ENCODE measurements around the gene INVS. TPM values are rescaled to one million over a fixed set of nuclear protein-coding genes. Genes with fewer than 3 reads are reported as not detected.
A peak's percentile ranks its signal among the peaks of the same experiment; 100 is the strongest.

INVS gene
- total RNA-seq, 2 experiments from 2014 or later, result 10.5 to 12.1 TPM

DNA sequence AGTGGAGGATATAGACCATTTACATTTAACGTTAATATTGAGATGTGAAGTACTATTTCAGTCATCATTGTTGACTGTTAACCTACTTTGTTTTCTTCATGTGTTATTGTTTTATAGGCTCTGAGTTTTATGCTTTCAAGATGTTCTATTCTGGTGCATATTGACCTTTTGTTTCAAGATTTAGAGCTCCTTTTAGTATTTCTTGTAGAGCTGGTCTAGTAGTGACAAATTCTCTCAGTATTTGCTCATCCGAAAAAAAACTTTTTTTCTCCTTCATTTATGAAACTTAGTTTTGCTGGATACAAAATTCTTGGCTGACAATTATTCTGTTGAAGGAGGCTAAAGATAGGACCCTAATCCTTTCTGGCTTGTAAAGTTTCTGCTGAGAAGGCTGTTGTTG lies 91.3 kb downstream of the INVS start:
- POLR2A ChIA-PET, result no interaction called here
- H3K4me3 Mint-ChIP-seq, result no peak overlapping the region
- H3K4me1 Mint-ChIP-seq (ENCODE audit: low read depth), result no peaks in the 10 kb centered on the region
- no peak for DNase-seq
- intact Hi-C loops (cut with micrococcal nuclease), result no loop called here
- peaks cover 57% of the 10 kb centered on the region for H3K36me3 Mint-ChIP-seq
- no peaks in the 10 kb centered on the region for H3K27me3 Mint-ChIP-seq
- H3K27ac Mint-ChIP-seq, result no peak overlapping the region
- peaks cover 58% of the 10 kb centered on the region for H3K9me3 Mint-ChIP-seq
- CTCF ChIA-PET, result no interaction called here

DNA sequence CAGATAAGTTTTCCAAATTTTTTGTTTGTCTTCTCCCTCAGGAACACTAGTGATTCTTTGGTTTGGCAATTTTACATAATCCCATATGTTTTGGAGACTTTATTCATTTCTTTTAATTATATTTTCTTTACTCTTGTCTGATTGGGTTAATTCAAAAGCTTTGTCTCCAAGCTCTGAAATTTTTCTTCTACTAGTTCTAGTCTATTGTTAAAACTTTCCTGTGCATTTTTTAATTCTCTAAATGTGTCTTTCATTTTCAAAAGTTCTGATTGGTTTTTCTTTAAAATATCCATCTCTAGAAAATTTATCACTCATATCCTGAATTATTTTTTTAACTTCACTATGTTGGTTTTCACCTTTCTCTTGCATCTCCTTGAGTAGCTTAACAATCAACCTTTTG lies 92.2 kb downstream of the INVS start:
- Mint-ChIP-seq H3K9me3 (peaks cover 52% of the 10 kb centered on the region), H3K36me3 (peaks cover 54% of the 10 kb centered on the region), H3K4me1 (ENCODE audit: low read depth) (no peaks in the 10 kb centered on the region), H3K27me3 (no peaks in the 10 kb centered on the region), H3K4me3 (no peak overlapping the region), H3K27ac (no peak overlapping the region)
- intact Hi-C loops (cut with micrococcal nuclease), result no loop called here
- no peak for DNase-seq
- CTCF ChIA-PET, result no interaction called here
- POLR2A ChIA-PET, result no interaction called here

DNA sequence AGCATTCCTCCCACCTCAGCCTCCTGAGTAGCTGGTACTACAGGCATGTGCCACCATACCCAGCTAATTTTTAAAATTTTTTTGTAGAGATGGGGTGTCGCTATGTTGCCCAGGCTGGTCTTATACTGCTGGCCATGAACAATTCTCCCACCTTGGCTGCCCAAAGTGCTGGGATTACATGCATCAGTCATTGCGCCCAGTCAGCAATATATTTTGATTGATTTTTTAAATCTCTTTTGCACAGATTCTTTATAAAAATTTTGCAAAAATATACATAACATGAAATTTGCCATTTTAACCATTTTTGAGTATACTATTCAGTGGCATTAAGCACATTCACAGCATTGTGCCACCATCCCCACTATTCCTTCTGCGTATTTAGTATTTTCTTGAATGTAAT lies 94.0 kb downstream of the INVS start:
- DNase-seq, result no peak
- intact Hi-C loops (cut with micrococcal nuclease), result no loop called here
- Mint-ChIP-seq H3K27ac (no peak overlapping the region), H3K4me3 (no peak overlapping the region), H3K36me3 (peaks cover 44% of the 10 kb centered on the region), H3K4me1 (ENCODE audit: low read depth) (no peaks in the 10 kb centered on the region), H3K27me3 (no peaks in the 10 kb centered on the region), H3K9me3 (peaks cover 38% of the 10 kb centered on the region)
- POLR2A ChIA-PET, result no interaction called here
- CTCF ChIA-PET, result no interaction called here

DNA sequence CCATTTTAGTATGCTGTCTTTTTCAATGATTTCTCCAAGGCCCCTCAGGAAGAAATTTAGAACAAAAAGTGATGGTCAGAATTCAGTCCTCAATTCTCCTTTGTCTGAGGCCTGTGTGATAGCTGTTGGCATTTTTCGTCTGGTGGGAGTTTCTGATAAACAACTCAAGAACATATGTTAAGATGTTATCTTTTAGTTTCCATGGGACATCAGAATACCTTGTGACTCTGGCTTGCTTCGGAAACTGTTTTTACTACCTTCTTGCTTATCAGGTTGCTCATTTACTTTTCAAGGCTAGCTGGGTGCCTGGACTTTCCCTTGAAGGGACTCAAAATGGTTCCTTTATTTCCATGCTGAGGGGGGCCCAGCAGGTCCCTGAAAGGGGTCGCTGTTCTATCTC lies 97.2 kb downstream of the INVS start:
- POLR2A ChIA-PET, result no interaction called here
- Mint-ChIP-seq H3K4me1 (ENCODE audit: low read depth) (no peaks in the 10 kb centered on the region), H3K4me3 (no peak overlapping the region), H3K36me3 (peaks cover 27% of the 10 kb centered on the region), H3K27me3 (no peaks in the 10 kb centered on the region), H3K27ac (no peak overlapping the region), H3K9me3 (peaks cover 9% of the 10 kb centered on the region)
- intact Hi-C loops (cut with micrococcal nuclease), result no loop called here
- CTCF ChIA-PET, result no interaction called here
- DNase-seq, result no peak

DNA sequence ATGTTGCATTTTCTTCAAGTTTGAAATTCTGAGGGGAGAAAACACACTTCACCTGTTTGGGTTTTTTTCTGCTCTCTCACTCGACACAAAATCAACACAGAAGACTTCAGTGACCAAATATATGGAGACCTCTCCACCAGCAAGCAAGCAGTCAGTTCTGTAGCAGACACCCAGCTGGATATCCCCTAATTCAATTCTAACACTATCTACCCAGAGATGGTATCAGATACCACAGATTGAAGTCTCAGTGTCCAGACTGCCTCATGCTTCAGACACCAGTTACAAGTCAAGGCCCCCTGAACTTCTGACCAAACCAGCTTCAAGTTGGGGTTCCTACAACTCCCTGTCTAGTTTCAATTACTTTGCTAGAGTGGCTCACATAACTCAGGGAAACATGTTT lies 97.8 kb downstream of the INVS start:
- ChIA-PET CTCF (no interaction called here), POLR2A (no interaction called here)

DNA sequence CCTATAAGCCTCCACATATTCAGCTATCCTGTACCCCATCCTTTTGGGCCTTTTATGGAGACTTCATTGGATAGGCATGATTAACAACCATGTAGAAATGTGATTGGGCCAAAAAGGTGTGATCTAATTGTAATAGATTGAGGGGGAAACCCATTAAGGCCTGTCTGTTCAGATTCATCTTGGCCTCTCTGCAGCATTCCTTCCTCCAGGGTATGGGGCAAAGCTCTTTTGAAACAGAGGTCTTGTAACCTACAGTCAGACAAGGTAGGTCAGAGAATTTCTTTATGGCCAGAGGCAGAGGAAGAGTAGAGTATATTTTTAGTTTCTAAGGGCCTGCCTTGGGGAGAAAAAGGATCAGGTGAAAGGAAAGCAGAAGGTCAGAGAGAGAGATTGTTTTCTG lies 98.5 kb downstream of the INVS start:
- intact Hi-C loops (cut with micrococcal nuclease), result no loop called here

More for the DNA sequence above, 97.8 kb downstream of the INVS start:
- H3K4me1 Mint-ChIP-seq (ENCODE audit: low read depth), result no peaks in the 10 kb centered on the region
- H3K27ac Mint-ChIP-seq, result no peak overlapping the region
- no peaks in the 10 kb centered on the region for H3K27me3 Mint-ChIP-seq
- intact Hi-C loops (cut with micrococcal nuclease), result no loop called here
- H3K9me3 Mint-ChIP-seq, result peaks cover 3% of the 10 kb centered on the region
- H3K4me3 Mint-ChIP-seq, result no peak overlapping the region
- no peak for DNase-seq
- H3K36me3 Mint-ChIP-seq, result peaks cover 21% of the 10 kb centered on the region

DNA sequence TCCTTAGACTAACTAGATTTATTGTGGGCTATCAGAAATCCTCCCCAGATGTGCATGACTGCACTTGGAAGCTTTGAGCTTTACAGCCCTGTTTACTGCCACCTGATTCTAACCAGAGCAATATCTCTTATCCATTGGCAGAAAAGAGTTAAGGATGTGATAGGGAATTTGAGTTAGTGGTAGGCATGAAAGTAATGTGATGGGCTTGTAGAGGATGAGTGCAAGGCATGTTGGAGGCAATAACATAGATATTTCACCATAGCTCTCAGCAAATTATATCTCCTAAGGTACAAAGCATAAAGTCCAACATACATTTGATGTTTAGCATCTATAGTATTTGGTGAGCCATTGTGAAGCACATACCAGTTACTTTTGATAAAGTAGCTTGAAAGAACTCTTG lies 103.8 kb downstream of the INVS start:
- no peaks in the 10 kb centered on the region for H3K4me1 Mint-ChIP-seq (ENCODE audit: low read depth)
- H3K36me3 Mint-ChIP-seq, result peaks cover 2% of the 10 kb centered on the region

More for the DNA sequence above, 98.5 kb downstream of the INVS start:
- no peaks in the 10 kb centered on the region for H3K4me1 Mint-ChIP-seq (ENCODE audit: low read depth)
- DNase-seq, result no peak
- CTCF ChIA-PET, result no interaction called here
- peaks cover 20% of the 10 kb centered on the region for H3K36me3 Mint-ChIP-seq
- no peak overlapping the region for H3K4me3 Mint-ChIP-seq
- no peaks in the 10 kb centered on the region for H3K9me3 Mint-ChIP-seq
- POLR2A ChIA-PET, result no interaction called here
- no peaks in the 10 kb centered on the region for H3K27me3 Mint-ChIP-seq
- no peak overlapping the region for H3K27ac Mint-ChIP-seq

DNA sequence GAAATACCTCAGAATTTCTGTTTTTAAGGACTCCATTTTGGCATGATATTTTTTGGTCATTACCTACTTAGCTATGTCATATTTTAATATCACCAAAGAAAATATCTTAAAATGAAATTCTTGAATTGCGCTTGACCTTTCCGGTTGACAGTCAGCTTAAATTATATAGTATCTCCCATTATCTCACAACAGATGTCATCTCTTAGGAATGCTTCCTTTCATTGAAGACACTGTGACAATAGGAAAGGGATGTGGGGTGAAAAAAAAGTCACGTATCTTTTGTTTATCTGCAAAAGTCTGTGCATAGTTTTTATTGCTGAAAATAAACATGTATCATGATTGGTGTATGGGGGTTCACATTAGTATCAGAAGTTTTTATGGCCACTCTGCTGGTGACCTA lies 105.8 kb downstream of the INVS start:
- intact Hi-C loops (cut with micrococcal nuclease), result no loop called here
- ChIA-PET POLR2A (no interaction called here), CTCF (interaction anchor here (0.6 to 0.9 kb wide), 2 partner anchors 10 to 392 kb away, joined by 3 read pairs; no protein-coding TSS in a partner anchor)
- peaks cover under 1% of the 10 kb centered on the region for H3K36me3 Mint-ChIP-seq
- H3K9me3 Mint-ChIP-seq, result no peaks in the 10 kb centered on the region
- no peak overlapping the region for H3K27ac Mint-ChIP-seq
- no peaks in the 10 kb centered on the region for H3K27me3 Mint-ChIP-seq
- H3K4me3 Mint-ChIP-seq, result no peak overlapping the region
- H3K4me1 Mint-ChIP-seq (ENCODE audit: low read depth), result peaks cover 4% of the 10 kb centered on the region
- DNase-seq, result no peak

More for the DNA sequence above, 103.8 kb downstream of the INVS start:
- no peaks in the 10 kb centered on the region for H3K9me3 Mint-ChIP-seq
- ChIA-PET CTCF (no interaction called here), POLR2A (no interaction called here)
- H3K27me3 Mint-ChIP-seq, result no peaks in the 10 kb centered on the region
- DNase-seq, result no peak
- no peak overlapping the region for H3K4me3 Mint-ChIP-seq
- intact Hi-C loops (cut with micrococcal nuclease), result no loop called here
- no peak overlapping the region for H3K27ac Mint-ChIP-seq

DNA sequence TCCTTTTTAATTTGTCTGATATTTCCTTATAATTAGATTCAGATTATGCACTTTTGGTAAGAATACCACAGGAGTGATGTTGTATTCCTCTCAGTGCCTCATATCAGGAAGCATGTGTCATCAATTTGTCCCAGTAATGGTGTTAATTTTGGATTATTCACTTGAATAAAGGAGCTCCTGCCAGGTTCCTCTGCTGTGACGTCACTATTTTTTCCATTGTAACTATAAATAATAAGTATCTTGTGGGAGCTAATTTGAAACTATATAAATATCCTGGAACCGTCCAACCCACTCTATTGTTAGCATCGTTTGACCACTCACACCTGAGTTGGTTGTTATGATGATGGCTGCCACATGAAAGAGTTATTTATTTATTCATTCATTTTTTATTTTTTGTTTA lies 107.9 kb downstream of the INVS start:
- intact Hi-C loops (cut with micrococcal nuclease), result no loop called here
- ChIA-PET POLR2A (no interaction called here), CTCF (no interaction called here)
- Mint-ChIP-seq H3K4me3 (no peak overlapping the region), H3K4me1 (ENCODE audit: low read depth) (peaks cover 11% of the 10 kb centered on the region), H3K9me3 (no peaks in the 10 kb centered on the region), H3K36me3 (no peaks in the 10 kb centered on the region), H3K27ac (no peak overlapping the region), H3K27me3 (no peaks in the 10 kb centered on the region)
- no peak for DNase-seq

DNA sequence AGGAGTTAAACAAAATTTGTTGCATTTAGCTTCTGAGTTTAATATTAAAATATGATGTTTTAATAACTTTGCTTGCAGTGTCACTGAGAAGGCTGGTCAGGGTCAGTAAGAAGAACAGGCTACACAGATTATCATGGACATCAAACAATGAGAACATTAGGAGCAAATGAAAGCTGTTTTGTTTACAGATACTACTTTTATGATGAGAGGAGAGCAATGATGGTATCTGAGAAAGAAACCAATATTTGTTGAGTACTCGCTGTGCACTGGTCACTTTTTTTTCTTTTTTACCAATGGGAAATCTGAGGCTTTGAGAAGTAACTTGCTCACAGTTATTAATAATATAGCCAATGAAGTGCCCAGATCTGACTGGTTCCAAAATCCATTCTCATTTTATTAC lies 109.6 kb downstream of the INVS start:
- POLR2A ChIA-PET, result no interaction called here
- CTCF ChIA-PET, result no interaction called here
- no peak for DNase-seq
- intact Hi-C loops (cut with micrococcal nuclease), result no loop called here
- Mint-ChIP-seq H3K9me3 (no peaks in the 10 kb centered on the region), H3K4me1 (ENCODE audit: low read depth) (peaks cover 11% of the 10 kb centered on the region), H3K27ac (no peak overlapping the region), H3K27me3 (no peaks in the 10 kb centered on the region), H3K4me3 (no peak overlapping the region), H3K36me3 (no peaks in the 10 kb centered on the region)

DNA sequence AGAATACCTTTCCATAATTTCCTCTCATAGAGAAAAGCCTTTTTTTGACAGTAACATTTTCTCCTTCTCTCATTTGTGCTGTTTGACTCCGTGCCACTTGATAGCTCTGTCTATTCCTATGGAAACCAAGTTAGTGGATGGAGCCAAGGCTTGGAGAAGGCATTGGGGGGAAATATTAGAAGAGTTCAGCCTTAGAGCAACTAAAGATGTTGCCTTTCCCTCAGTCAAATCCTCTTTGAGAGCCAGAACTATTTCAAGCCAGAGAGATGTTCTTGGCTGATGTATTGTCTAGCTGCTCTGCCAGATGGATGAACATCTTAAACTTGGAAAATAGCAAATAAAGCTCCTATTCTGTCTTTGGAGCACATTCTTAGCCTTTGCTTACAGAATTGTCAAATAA lies 112.4 kb downstream of the INVS start:
- POLR2A ChIA-PET, result no interaction called here
- CTCF ChIA-PET, result no interaction called here

DNA sequence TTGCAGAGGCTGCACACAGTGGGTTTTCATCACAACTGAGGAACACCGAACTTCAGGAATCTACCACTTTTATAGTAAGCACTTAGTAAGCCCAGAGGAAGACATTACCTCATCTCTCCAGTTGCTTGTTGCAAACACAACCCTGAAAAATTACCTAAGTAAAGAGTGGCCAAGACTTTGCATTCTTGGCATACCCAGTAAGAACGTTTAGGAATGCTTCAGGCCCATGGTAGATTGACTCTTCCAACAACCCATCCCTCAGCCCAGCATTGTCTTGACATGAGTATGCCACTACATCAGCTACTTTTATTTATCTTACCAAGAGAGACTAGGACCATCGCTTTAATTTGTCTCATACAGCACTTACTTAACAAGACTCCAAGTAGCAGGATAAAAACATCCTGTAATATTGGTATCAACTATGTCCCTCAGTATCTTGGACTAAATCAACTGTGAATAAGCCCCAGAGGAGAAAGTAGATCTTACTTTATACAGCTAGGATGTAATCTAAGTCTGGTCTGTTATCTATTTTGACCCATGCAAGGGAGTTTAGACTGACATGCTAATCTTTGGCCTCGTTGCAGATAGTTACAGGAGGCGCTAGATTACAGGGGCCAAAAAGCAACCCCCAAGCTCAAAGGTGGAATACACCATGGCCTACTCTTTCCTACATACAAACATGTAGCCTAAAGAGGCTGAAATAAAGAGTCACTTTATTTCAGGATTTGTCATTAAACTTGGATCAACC lies 114.9 kb downstream of the INVS start:
- Mint-ChIP-seq H3K36me3 (no peaks in the 10 kb centered on the region), H3K4me1 (ENCODE audit: low read depth) (peaks cover 11% of the 10 kb centered on the region), H3K4me3 (no peak overlapping the region), H3K9me3 (no peaks in the 10 kb centered on the region), H3K27ac (no peak overlapping the region), H3K27me3 (no peaks in the 10 kb centered on the region)
- intact Hi-C loops (cut with micrococcal nuclease), result loop anchor here (10.0 kb wide), 2 partner anchors 381 to 1029 kb away; no protein-coding TSS in a partner anchor
- no peak for DNase-seq
- POLR2A ChIA-PET, result no interaction called here
- CTCF ChIA-PET, result interaction anchor here (0.6 to 1.4 kb wide), 3 partner anchors 8 to 201 kb away, joined by 3 to 5 read pairs (median 4); no protein-coding TSS in a partner anchor

More for the DNA sequence above, 112.4 kb downstream of the INVS start:
- Mint-ChIP-seq H3K36me3 (no peaks in the 10 kb centered on the region), H3K9me3 (no peaks in the 10 kb centered on the region), H3K27me3 (no peaks in the 10 kb centered on the region), H3K4me3 (no peak overlapping the region), H3K27ac (no peak overlapping the region), H3K4me1 (ENCODE audit: low read depth) (peaks cover 11% of the 10 kb centered on the region)
- intact Hi-C loops (cut with micrococcal nuclease), result loop anchor here (10.0 kb wide), 2 partner anchors 383 to 1027 kb away; no protein-coding TSS in a partner anchor
- DNase-seq, result no peak

DNA sequence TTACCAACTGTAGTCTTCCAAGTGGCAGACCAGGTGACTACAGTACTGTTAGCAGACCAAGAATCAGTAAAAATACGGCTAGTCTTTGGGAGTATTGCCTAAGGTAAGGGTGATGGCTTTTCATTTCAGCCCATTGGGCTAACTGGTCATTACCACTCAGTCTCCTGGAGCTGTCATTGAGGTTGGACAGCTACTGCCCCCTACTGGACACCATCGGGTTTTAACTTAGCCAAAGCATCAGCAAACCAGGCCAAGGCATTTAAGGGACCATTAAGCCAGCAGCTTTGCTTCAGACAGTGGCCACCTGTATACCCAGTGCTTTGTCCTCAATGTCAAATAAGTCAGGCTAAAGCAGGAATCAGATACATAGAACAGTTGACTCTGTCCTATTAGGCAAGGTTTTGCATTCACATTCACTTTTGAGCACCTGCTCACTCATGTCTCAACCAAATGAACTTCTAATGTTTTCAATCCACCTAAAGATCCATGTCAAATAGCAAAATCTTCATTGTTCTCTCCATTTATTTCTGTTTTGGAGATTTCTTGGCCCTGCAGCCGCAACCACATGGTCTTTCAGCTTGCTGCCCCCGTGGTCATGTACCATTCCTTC lies 117.2 kb downstream of the INVS start:
- CTCF ChIA-PET, result interaction anchor here (0.6 to 2.6 kb wide), 12 partner anchors 102 to 1350 kb away, joined by 3 to 24 read pairs (median 3); no protein-coding TSS in a partner anchor
- Mint-ChIP-seq H3K27ac (no peak overlapping the region), H3K36me3 (no peaks in the 10 kb centered on the region), H3K4me1 (ENCODE audit: low read depth) (peaks cover 2% of the 10 kb centered on the region), H3K9me3 (no peaks in the 10 kb centered on the region), H3K27me3 (no peaks in the 10 kb centered on the region), H3K4me3 (no peak overlapping the region)
- POLR2A ChIA-PET, result interaction anchor here (0.6 kb wide), 1 partner anchor 402 kb away, joined by 4 read pairs; no protein-coding TSS in a partner anchor
- peak; percentile 76 for DNase-seq
- intact Hi-C loops (cut with micrococcal nuclease), result loop anchor here (1.0 to 10.0 kb wide), 8 partner anchors 119 to 1031 kb away; partner anchors contain the start of genes ERP44, INVS and NR4A3

Measured in activated CD4-positive, alpha-beta memory T cell treated with anti-CD3 and anti-CD28 coated beads for 36 hours (primary cell).